IMR-90 (cell line): ENCODE measurements around the gene CNTN4.

Experiments used
- BHLHE40 ChIP-seq: fragments of 150-350 bp; IDR thresholded peaks from 2 replicates; pipeline ENCODE4 v1.6.1; 2016; ENCODE audit warnings: mild to moderate bottlenecking, low read depth, low read length
- CEBPB ChIP-seq: IDR thresholded peaks from 2 replicates; pipeline ENCODE4 v1.6.1; 2012; ENCODE audit warnings: low read depth, low read length, improper control_type of control experiment
- CTCF ChIP-seq: conservative IDR thresholded peaks from 2 replicates; pipeline ENCODE4 v1.5.1; 2012; ENCODE audit warnings: mild to moderate bottlenecking, low read depth, low read length, improper control_type of control experiment
- FOS ChIP-seq: fragments of 150-350 bp; IDR thresholded peaks from 2 replicates; pipeline ENCODE4 v1.6.1; 2016; ENCODE audit warnings: low read depth, low read length
- MAFK ChIP-seq: IDR thresholded peaks from 2 replicates; pipeline ENCODE4 v1.6.1; 2012; ENCODE audit warnings: low read depth, low read length, improper control_type of control experiment
- MXI1 ChIP-seq: IDR thresholded peaks from 2 replicates; pipeline ENCODE4 v1.6.1; 2012; ENCODE audit warnings: low read depth, mild to moderate bottlenecking, low read length, moderate library complexity, borderline replicate concordance
- NFE2L2 ChIP-seq: fragments of 150-350 bp; IDR thresholded peaks from 2 replicates; pipeline ENCODE4 v1.6.1; 2016; ENCODE audit warnings: low read depth, mild to moderate bottlenecking, low read length
- POLR2A ChIP-seq: IDR thresholded peaks from 2 replicates; pipeline ENCODE4 v1.6.1; 2012; ENCODE audit warnings: mild to moderate bottlenecking, low read depth, low read length
- RAD21 ChIP-seq: IDR thresholded peaks from 2 replicates; pipeline ENCODE4 v1.6.1; 2012; ENCODE audit warnings: low read length, improper control_type of control experiment
- TF ChIP-seq, protein P1 (sequence below): fragments of 150-350 bp; IDR thresholded peaks from 2 replicates; pipeline ENCODE4 v1.6.1; 2016; ENCODE audit warnings: low read depth, mild to moderate bottlenecking, low read length, moderate library complexity, borderline replicate concordance

GRCh38 chr3:2300938-2301337 lies 202.3 kb downstream of the CNTN4 start:
- TF ChIP-seq CTCF: no peak
- TF ChIP-seq, protein P1, sequence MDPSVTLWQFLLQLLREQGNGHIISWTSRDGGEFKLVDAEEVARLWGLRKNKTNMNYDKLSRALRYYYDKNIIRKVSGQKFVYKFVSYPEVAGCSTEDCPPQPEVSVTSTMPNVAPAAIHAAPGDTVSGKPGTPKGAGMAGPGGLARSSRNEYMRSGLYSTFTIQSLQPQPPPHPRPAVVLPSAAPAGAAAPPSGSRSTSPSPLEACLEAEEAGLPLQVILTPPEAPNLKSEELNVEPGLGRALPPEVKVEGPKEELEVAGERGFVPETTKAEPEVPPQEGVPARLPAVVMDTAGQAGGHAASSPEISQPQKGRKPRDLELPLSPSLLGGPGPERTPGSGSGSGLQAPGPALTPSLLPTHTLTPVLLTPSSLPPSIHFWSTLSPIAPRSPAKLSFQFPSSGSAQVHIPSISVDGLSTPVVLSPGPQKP: no peak
- TF ChIP-seq MXI1: no peak
- TF ChIP-seq MAFK: no peak
- TF ChIP-seq POLR2A: no peak
- no peak for TF ChIP-seq FOS
- no peak for TF ChIP-seq BHLHE40
- no peak for TF ChIP-seq RAD21
- TF ChIP-seq CEBPB: no peak
- TF ChIP-seq NFE2L2: no peak
